HUES48 (cell line): ENCODE data around the gene ST7.

Experiments used
- H3K27ac ChIP-seq: one replicate; pipeline ENCODE4 v1.7.0; 2013; ENCODE audit warnings: low read depth, low read length, inconsistent platforms
- H3K27me3 ChIP-seq: 2 replicates; pipeline ENCODE4 v1.6.1; 2013; ENCODE audit warnings: mild to moderate bottlenecking, low read length; ENCODE audit not compliant: control insufficient read depth, insufficient read depth
- H3K36me3 ChIP-seq: 2 replicates; pipeline ENCODE4 v1.6.1; 2013; ENCODE audit warnings: low read length; ENCODE audit not compliant: control insufficient read depth, insufficient read depth
- H3K4me1 ChIP-seq: 2 replicates; pipeline ENCODE4 v1.6.1; 2013; ENCODE audit warnings: mild to moderate bottlenecking, low read length; ENCODE audit not compliant: control insufficient read depth, insufficient read depth
- H3K4me3 ChIP-seq: 2 replicates; pipeline ENCODE4 v1.5.1; 2013; ENCODE audit warnings: mild to moderate bottlenecking, low read depth, low read length
- H3K9ac ChIP-seq: 2 replicates; pipeline ENCODE4 v1.6.1; 2013; ENCODE audit warnings: mild to moderate bottlenecking, low read depth, low read length, moderate library complexity
- H3K9me3 ChIP-seq: 2 replicates; pipeline ENCODE4 v1.6.1; 2013; ENCODE audit warnings: low read length; ENCODE audit not compliant: control insufficient read depth, insufficient read depth

Gene ST7

GRCh38 chr7:117068511-117069145, 115.3 kb downstream of the ST7 start:
- H3K36me3 ChIP-seq: no peaks in the 10 kb centered on the region
- no peaks in the 10 kb centered on the region for H3K9me3 ChIP-seq
- H3K4me1 ChIP-seq: peaks cover 11% of the 10 kb centered on the region; the same call in 1 of the 2 replicates
- H3K27ac ChIP-seq: no peak overlapping the region
- no peaks in the 10 kb centered on the region for H3K27me3 ChIP-seq
- no peak overlapping the region for H3K9ac ChIP-seq
- H3K4me3 ChIP-seq: no peak overlapping the region

DNA sequence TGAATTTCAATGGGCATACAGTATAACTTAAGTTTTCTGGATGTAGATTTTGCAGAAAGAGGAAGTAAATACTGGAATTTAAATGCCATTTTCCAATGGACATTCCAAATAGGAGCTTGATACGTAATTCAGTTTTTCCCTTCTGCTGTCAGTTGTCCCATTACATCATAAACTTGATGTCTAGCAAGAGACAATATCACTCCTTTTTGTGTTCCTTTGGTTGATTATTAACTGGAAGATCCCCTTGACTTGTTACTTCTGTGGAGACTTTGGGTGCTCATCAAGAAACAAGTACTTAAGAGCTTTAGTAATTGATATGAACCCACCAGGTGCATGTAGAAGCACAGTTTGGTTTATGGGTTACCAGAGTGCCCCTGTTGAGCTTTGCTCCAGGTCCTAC, 116.1 kb downstream of the ST7 start:
- Histone ChIP-seq H3K27me3 (no peaks in the 10 kb centered on the region), H3K9me3 (no peaks in the 10 kb centered on the region), H3K36me3 (no peaks in the 10 kb centered on the region), H3K4me3 (no peak overlapping the region), H3K9ac (no peak overlapping the region), H3K4me1 (peaks cover 11% of the 10 kb centered on the region; the same call in 1 of the 2 replicates), H3K27ac (no peak overlapping the region)

DNA sequence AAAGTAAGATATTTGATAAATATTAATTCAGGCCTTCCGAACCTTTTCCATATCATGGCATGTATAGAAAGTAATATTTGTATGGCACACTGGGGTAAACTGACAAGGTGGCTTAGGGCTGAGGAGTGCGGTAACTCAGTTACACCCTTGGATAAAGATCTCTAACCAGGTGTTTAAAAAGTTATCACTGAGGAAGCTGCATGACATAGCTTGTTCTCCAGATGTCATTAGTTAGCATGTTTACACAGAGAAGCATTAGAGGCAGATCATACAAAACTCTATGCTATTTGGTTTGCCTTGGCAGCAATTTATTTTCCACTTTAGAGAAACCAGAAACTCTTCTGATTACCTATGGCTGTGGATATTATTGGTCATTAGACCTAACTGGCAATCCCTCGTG, 118.2 kb downstream of the ST7 start:
- no peak overlapping the region for H3K27ac ChIP-seq
- peaks cover 11% of the 10 kb centered on the region; the same call in 1 of the 2 replicates for H3K4me1 ChIP-seq
- no peak overlapping the region for H3K4me3 ChIP-seq
- no peak overlapping the region for H3K9ac ChIP-seq
- no peaks in the 10 kb centered on the region for H3K9me3 ChIP-seq
- H3K36me3 ChIP-seq: no peaks in the 10 kb centered on the region
- no peaks in the 10 kb centered on the region for H3K27me3 ChIP-seq

- H3K36me3 ChIP-seq: no peaks in the 10 kb centered on the region
- H3K9me3 ChIP-seq: no peaks in the 10 kb centered on the region
- H3K27me3 ChIP-seq: no peaks in the 10 kb centered on the region
- peaks cover 11% of the 10 kb centered on the region; the same call in 1 of the 2 replicates for H3K4me1 ChIP-seq
- H3K9ac ChIP-seq: no peak overlapping the region
- no peak overlapping the region for H3K4me3 ChIP-seq
- H3K27ac ChIP-seq: peak overlapping the region; percentile 30
Measured at GRCh38 chr7:117072620-117073118, 119.4 kb downstream of the ST7 start.

- Histone ChIP-seq H3K27ac (no peak overlapping the region), H3K27me3 (no peaks in the 10 kb centered on the region), H3K4me3 (no peak overlapping the region), H3K9me3 (no peaks in the 10 kb centered on the region), H3K9ac (no peak overlapping the region), H3K36me3 (no peaks in the 10 kb centered on the region), H3K4me1 (peaks cover 2% of the 10 kb centered on the region; the same call in 1 of the 2 replicates)
Measured at GRCh38 chr7:117074378-117074777, 121.1 kb downstream of the ST7 start.

- H3K4me1 ChIP-seq: no peaks in the 10 kb centered on the region; the same call in 1 of the 2 replicates
- H3K9me3 ChIP-seq: no peaks in the 10 kb centered on the region
- H3K36me3 ChIP-seq: no peaks in the 10 kb centered on the region
- no peak overlapping the region for H3K27ac ChIP-seq
- no peak overlapping the region for H3K4me3 ChIP-seq
- no peaks in the 10 kb centered on the region for H3K27me3 ChIP-seq
- H3K9ac ChIP-seq: no peak overlapping the region
Measured at GRCh38 chr7:117075934-117076333, 122.6 kb downstream of the ST7 start.

GRCh38 chr7:117076426-117076943, 123.2 kb downstream of the ST7 start:
- Histone ChIP-seq H3K9me3 (no peaks in the 10 kb centered on the region), H3K27me3 (no peaks in the 10 kb centered on the region), H3K9ac (no peak overlapping the region), H3K36me3 (no peaks in the 10 kb centered on the region), H3K27ac (no peak overlapping the region), H3K4me3 (no peak overlapping the region), H3K4me1 (no peaks in the 10 kb centered on the region; the same call in 1 of the 2 replicates)

- H3K9ac ChIP-seq: no peak overlapping the region
- no peaks in the 10 kb centered on the region for H3K27me3 ChIP-seq
- H3K36me3 ChIP-seq: no peaks in the 10 kb centered on the region
- H3K4me1 ChIP-seq: no peaks in the 10 kb centered on the region; the same call in 1 of the 2 replicates
- H3K4me3 ChIP-seq: no peak overlapping the region
- H3K9me3 ChIP-seq: no peaks in the 10 kb centered on the region
- H3K27ac ChIP-seq: no peak overlapping the region
Measured at GRCh38 chr7:117077658-117078057, 124.4 kb downstream of the ST7 start.

DNA sequence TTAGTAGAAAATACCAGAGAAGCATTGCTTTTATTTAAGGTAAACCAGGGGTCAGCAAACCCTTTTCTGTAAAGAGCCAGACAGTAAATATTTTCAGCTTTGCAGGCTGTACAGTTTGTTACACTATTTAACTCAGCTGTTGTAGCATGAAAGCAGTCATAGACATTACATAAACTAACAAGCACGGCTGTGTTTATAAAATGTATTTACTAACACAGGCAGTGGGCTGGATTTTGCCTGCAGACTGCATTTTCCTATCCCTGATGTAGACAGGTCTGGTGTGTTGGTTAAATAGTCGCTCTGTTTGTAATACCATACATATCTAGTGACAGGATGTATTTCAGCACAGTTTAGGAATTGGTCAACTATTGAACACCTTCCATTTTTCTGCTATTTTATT, 129.3 kb downstream of the ST7 start:
- Histone ChIP-seq H3K9ac (no peak overlapping the region), H3K27ac (no peak overlapping the region), H3K27me3 (no peaks in the 10 kb centered on the region), H3K4me1 (peaks cover 3% of the 10 kb centered on the region; the same call in 1 of the 2 replicates), H3K4me3 (no peak overlapping the region), H3K9me3 (no peaks in the 10 kb centered on the region), H3K36me3 (no peaks in the 10 kb centered on the region)

GRCh38 chr7:117083648-117084047, 130.3 kb downstream of the ST7 start:
- no peaks in the 10 kb centered on the region for H3K36me3 ChIP-seq
- no peaks in the 10 kb centered on the region for H3K27me3 ChIP-seq
- H3K4me1 ChIP-seq: peaks cover 3% of the 10 kb centered on the region; the same call in 1 of the 2 replicates
- H3K9me3 ChIP-seq: no peaks in the 10 kb centered on the region
- no peak overlapping the region for H3K4me3 ChIP-seq
- no peak overlapping the region for H3K27ac ChIP-seq
- H3K9ac ChIP-seq: no peak overlapping the region

DNA sequence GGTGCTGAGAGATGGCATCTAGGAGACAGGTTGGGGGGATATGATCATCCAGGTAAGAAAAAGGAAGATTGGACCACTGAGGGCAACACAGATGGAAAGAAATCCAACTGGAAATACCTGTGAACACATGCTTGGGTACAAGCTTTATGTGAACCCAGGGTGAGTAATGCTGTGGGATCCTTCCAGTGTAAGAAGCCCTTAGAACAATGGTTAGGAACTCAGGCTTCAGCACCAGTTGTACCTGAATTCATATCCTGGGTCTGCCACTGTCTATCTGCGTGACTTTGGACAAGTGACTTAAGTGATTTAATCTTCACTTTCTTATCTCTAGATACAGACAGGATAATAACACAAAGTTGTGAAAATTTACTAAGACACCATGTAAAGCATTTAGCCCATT, 131.0 kb downstream of the ST7 start:
- H3K27me3 ChIP-seq: no peaks in the 10 kb centered on the region
- no peak overlapping the region for H3K9ac ChIP-seq
- H3K4me3 ChIP-seq: no peak overlapping the region
- no peaks in the 10 kb centered on the region for H3K36me3 ChIP-seq
- peaks cover 3% of the 10 kb centered on the region; the same call in 1 of the 2 replicates for H3K4me1 ChIP-seq
- no peaks in the 10 kb centered on the region for H3K9me3 ChIP-seq
- H3K27ac ChIP-seq: no peak overlapping the region
